ENCODE measurements around the gene CCDC33.

Gene CCDC33

DNA sequence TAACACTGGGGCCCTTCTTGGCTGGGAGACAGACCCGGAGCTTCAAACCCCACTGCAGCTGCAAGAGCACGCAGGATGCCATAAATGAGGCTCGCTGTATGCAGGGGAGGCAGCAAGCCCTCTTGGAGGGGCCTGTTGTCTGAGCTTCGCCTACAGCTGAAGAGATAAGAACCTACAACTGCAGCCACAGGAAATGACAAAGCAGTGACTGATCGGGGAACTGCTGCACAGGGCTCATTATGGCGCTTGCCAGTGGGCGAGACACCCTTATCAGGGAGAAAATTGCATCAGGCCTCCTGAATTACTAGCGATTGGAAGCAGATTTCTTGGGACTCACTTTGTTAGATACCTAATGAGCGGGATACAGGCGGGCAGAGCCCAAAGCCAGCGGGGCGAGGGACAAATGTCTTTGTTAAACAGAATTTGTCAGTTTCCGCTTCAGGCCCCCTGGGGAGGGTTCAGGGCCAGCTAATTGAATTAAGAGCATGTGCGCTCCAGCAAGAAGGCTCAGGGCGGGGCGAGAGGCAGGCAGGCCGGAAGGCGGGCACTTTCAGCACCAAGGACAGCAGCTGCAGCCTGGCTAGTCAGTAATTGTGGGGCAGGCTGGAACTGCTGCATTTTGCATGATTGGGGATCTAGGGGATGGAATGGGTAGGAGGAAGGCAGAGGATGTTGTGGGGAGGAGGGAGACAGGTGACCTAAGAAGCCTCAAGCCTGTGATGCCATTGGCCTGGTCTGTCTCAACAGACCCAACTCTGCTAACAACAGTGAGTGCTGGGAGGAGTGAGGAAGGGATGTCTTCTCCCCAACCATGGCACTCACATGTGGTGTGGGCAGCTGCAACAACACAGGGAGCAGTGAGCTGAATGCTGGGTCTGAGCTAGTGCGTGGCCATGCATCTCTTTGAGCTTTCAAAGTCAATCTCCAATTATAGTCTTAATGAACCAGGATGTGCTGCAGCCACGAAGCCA, 55.3 kb downstream of the CCDC33 start:
- peak; percentile 4 to 12 for DNase-seq

DNA sequence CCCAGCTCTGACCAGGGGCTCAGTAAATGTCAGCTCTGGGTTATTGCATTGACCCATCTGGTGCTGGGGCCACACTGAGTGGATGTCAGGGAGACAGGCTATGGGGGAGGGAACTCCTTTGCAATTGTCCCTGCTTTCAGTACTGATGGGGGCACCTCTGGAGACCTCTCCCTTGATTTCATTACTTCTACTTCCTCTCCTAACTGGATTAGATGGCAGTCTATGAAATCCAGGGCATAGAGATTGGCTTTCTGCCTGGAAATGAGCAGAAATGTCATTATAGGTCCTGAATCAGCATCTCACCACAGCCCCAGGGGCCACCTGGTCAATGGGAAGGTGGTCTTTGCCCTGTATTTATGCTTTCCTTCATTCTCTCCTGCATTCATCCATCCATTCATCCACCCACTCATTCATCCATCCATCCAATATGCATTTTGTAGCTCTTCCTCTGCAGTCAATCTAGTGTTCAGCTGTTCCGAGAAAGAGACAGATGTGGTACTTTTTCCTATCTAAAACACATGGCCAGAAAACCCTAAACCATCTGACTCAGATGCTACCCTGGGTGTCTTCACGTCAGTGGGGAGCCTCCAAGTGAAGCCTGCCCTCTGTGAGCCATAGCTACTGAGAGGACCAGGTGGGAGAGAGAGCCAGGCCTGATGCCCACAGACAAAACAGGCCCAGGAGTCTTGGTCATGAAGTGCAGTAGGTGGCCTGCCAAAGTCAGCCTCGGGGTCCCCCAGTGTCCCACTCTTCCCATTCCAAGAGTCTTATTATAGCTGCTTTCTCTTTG, 57.1 kb downstream of the CCDC33 start:
- DNase-seq, result no peak

DNA sequence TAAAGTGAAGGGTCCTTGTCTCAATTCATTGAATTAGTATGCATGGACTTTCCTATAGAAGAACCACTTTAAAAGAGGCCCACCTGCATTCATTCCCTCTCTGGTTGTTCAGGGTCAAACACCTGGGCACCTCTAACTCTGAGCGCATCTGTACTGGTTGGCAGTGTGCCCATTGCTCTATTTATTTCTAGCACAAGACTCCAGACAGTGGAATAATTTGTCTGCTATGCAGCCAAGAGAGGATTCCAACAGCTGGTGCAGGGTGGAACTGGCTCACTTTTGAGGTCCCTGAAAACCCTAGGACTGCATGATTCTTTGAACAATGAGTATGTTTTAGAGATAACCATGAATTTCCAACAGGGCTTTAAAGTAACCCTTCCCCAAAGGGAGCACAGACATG, 57.9 kb downstream of the CCDC33 start:
- no peak for DNase-seq

DNA sequence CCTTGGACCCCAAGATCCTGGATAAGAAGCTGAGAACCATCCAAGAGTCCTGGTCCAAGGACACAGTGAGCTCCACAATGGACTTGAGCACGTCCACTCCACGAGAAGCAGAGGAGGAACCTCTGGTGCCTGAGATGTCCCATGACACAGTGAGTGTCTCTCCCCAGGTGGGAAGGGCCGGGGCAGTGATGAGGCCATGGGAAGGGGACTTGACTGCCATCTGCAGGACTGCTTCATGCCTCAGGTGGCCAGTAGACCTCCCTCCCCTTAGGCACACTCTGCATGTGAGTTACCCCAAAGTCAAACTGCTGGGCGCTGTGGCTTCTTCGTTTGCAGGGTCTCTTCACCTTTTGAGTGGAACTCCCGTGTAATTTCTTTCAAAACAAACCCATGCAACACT, 59.7 kb downstream of the CCDC33 start:
- DNase-seq, result no peak

DNA sequence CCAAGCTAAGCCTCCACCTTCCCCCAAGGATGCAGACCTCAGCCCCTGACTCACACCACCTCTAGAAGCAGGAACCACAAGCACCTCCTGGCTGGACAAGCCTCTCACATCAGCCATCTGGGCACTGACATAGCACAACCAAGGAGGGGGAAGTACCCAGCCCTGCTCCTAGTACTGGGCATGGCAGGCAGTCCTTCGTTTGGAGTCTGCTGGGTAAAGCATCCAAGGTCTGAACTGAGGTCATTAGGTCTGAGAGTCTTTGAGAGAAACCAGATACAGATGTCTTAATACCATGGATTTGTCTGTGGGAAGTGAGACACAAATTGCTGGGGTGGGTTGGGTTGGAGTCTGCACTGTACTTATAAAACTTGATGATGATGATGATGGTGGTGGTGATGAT, 61.8 kb downstream of the CCDC33 start:
- DNase-seq, result no peak

DNA sequence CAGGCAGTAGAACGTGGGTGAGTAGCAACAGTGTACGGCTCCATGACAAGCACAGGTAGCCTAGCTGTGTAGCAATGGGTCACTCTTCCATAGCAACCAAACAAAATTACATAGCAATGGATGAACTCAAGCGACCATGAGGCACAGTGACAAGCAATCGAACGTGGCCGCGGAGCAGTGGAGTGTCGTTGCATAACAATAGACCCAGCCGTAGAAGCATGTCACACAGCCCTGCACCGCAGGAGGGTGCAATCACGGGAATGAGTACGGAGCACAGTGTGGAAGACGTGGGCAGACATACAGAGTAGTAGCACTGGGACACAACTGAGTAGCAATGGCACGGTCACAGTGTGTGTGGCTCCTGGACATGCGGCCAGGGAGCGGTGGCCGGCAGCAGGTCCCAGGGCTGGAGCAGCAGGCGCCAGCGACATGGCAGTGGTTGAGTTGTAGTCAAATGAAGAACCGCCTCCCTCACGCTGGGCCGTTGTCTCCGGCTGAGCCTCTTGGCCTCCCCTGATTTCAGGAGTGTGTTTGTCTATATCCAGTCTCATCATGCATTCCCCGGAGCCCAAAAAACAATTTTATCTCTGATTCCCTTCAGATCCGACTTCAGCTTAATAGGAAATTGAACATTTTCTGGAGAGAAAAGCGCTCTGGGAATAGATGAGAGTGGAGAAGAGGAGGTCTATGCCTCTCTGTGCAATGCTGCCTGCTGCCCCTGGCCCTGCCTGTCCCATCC, 64.1 kb downstream of the CCDC33 start:
- DNase-seq, result no peak

DNA sequence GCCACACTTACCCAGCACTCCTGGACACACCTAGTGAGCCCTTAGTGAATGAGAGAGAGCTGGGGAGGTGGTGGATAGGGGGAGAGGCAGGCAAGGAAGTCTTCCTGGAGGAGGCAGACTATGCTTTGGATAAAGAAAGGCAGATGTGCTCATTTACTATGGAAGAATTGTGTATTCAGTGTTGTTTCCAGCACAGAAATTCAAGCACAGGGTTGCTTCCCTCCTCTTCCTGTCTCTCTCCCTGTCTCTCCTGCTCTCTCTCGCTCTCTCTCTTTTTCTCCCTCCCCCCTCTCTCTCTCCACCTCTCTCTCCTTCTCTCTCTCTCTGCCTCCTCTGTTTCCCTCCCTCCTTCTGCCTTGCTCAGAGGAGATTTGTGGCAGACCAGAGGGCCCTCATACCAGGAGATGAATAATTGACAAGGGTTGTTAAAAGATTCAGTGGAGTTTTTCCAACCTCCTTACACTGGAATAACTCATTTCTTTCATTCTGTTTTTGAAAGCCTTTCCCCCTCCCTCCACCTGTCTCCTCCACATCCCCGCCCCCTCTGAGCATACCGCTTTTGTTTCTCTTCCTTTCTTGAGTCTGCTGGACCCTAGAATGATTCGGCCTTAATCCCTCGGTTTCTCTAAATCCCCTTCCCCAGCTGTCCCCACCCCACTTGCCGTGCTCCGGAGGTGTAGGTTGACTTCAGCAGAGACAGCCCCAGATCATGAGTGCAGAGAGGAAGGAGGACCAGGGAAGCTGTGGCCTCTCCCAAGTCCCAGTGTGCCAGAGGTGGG, 65.6 kb downstream of the CCDC33 start:
- DNase-seq, result no peak

DNA sequence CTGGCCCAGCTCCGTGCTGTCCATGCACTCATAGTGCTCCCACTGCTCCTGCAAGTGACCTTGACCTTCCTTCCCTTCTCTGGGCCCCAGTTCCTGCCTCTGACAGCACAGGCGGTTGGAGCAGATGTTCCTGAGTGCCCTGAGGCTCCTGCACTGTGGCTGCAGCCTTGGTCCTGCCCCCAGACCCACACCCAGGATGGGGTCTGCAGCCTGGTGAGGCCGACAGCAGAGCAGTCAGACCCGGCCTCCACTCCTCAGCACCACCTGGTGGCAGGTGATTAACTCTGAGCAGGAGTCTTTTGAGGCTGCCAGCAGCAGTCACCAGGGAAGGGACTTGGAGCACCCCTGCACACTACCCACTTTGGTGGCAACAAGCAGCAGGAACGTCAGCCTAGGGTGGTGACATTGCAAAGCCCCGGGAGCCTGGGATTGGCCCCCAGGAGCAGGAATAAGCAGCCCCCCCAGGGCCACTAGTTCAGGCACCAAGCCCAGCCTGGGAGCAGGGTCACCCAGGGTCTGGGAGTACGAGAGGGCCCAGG, 66.8 kb downstream of the CCDC33 start:
- no peak for DNase-seq

DNA sequence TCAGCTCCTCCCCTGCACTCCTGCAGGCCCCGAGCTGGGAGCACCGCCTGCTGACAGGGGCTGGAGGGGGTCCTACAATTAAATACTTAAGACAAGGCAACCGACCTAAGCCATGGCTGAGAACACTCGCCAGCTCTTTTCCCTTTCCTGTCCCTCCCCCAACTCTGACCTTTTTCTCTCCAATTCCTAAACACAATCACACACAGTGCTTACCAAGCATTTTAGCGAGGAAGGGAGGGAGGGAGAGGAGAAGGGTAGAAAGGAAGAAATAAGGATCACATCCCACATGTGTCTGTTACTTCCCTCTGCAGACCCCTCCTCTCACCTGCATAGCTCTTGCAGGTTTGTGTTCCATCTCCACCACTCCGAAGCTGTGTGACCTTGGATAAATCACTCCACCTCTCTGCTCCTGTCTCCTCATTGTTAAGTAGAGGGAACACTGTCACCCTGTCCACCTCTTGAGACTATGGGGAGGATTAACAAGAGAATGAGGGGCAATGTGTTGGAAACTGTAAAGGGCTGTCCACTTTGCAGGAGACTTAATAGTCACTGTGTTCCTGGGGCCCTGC, 67.7 kb downstream of the CCDC33 start:
- DNase-seq, result no peak

DNA sequence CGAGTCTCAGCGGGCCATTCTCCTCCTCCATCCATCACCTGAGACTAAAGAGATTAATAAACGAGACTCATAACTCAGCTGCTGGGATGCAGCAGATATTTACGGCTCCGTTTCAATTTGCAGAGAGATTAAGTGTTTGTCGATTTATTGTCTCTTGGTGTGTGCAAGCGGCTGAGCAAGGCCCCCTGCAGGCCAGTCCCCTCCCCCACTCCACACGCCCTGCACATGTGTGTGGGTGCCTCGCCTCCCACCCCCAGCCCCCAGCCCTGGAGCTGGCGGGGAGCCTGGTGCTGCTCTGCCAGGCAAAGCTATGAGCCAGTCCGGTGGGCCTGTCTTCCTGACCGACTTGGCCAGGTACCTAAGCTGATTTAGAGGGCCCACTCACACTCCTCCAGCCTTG, 68.3 kb downstream of the CCDC33 start:
- no peak for DNase-seq

DNA sequence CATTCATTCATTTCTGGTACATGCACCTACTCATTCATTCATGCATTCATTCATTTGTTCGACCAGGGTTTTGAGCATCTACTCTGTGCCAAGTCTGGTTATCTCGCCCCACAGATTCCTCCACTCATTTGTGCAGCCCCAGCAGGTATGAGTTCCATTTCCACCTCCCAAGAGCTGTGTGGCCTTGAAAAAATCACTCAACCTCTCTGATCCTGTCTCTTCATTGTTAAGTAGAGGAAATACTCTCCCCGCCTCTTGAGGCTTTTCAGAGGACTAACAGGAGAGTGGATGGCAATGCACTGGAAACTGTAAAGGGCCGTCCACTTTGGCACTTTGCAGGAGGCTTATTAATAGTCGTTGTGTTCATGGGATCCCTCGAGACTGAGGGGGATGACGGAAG, 69.6 kb downstream of the CCDC33 start:
- DNase-seq, result no peak

DNA sequence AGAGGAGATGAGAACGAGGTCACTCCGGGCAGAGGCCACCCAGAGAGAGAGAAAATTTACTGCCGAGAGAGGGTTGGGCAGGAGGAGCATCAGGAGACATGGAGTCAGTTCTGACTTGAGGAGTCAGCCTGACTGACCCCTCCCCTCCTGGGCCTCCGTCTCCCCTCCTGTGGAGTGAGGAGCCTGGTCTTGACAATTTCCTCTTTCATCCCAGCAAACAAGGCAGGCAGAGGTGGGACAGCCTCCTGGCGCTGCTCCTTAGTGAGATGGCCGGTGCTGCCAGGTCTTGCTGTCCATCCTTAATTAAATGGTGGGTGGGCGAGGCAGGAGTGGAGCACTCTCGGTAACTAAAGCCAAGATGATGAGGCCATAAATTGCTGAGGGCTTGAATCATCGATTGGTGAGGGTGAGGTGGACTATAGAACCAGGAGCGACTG, 70.7 kb downstream of the CCDC33 start:
- no peak for DNase-seq

DNA sequence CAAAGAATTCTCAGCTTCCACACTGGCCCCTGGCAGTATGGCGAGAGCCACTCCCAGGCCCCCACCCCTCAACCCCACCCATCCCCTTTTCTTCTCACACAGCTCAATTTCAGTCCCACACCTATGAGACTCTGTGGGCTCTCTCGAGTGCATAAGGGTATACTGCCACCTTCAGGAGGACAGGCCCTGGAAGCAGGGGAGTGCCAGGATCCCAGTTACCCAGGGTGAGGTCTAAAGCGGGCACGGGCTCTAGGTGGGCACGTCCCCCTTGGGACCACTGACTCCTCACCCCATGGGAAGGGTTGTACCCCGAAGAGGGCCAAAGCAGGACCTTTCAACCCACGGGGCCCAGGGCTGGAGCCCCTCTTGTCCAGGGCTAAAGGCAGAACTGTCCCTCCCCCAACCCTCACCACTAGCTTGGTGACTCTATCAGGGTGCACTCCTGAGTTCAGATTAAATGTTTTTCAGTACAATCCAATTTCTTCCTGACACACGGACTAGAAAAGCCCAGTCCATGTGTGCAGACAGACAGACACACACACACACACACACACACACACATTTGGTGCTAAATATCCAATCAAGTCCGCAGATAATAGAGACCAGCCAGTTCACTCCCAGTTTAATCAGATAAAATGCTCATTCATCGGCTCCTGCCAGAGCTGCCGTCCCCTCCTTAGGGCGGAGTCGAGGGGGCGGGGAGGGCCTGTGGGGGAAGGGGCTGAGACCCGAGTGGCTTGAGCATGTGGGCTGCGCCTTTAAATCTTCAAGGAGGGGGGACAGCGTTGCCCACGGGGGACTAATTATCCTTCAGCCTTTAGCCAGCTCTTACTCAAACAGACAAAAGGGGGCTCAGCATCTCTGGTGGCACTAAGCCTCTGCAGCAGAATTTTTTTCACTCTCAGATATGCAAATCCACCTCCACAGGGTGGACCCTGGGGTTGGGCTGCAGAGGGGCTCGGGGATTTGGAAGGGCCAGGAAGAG, 72.0 kb downstream of the CCDC33 start:
- DNase-seq, result no peak

DNA sequence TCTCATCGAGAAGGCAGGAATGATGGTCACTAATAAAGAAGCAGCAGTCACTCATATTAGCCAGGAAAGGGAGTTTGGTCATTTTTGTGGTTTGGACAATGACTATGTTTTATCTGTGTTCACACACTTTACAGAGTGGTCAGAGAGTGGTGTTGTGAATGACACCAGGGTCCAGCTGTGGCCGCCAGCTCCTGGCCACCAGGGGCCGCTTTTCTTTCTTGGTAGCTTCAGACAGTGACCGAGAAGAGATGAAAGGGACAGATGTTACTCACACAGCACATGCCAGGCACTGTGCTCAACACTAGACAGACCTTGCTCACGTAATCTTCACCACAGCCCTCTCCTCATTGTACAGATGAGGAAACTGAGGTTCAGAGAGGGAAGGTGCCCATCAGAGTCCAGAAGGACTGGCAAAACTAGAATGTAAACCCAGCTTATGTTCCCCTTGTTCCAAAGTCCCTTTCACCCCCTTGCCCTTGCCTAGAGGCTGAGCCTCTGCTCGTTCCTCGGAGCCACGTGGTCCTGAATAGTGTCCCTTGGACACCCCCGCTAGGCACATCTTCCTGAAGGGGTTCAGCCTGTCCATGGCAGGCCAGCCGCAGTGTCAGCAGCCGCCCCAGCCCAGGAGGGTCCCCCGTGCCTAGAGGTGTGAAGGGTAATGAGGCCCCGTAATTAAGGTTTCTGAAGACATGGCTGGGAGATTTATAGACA, 75.8 kb downstream of the CCDC33 start:
- no peak for DNase-seq

DNA sequence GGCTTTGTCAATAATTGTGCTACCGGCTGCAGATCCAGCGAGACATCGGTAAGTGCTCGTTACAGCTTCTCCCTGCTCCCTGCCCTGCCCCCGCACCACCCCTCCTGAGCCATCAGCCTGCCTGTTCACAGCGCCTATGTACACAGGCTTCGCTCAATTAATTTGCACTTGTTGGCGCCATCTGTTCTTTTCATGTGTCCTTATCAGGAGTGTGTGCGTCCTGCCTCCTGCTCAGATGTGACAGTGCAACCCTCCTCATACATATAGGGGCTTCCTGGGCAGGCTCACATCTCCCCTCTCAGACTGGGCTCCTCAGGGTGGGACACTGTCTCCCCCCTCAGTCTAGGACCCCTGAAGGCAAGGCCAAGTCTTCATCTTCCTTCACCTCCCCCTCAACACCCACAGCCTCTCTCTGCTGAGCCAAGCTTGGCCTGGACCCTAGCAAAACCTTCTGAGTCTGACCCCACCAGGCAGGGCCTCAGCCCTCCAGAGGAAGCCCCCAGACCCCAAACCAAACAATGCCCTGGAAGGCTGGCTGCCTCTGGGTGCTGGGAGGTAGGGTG, 76.4 kb downstream of the CCDC33 start:
- DNase-seq, result no peak

DNA sequence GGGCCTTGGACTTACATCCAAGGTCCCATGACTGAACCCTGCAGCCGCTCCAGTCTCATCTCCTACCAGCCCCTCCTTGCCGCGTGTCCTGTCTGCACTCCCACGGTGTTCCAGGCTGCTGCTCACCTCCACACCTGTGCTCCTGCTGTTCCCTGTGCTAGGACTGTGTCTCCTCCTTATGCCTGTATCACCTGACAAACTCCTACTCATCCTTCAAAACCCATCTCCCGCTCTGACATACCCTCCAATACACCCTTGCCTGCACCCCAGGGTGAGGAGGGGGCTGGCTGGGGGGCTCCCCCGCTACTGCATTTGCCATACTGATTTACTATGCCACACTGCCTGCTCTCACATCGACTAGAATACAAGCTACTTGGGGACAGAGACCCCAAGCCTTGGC, 77.8 kb downstream of the CCDC33 start:
- DNase-seq, result no peak

DNA sequence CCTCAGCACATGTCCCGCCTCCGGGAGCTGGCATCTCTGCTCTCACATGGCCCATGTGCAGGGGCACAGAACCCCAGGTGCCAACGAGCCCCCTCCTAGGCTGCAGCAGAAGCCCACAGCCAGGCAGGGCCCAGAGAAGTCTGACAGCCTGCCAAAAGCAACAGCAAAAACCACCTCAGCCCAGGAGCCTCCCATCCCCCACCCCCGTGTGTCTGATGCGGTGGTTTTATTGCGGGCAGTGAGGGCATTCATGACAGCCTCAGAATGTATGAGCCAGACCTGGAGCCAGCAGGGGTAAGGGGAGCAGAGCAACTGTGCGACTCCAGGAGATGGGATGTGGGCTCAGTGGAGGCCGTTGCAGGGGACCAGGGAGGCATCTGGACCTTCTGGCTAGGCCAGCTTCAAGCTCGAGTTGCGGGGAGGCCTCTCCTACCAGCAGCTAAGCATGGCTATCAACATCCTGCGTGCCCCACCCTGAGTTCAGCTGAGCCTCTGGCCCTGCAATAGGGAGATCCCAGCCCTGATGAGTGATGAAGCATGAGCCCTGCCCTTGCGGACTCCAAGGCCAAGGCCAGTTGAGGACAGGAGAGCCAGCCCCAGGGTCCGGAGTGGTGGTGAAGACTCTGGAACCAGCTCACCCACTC, 78.8 kb downstream of the CCDC33 start:
- DNase-seq, result no peak

DNA sequence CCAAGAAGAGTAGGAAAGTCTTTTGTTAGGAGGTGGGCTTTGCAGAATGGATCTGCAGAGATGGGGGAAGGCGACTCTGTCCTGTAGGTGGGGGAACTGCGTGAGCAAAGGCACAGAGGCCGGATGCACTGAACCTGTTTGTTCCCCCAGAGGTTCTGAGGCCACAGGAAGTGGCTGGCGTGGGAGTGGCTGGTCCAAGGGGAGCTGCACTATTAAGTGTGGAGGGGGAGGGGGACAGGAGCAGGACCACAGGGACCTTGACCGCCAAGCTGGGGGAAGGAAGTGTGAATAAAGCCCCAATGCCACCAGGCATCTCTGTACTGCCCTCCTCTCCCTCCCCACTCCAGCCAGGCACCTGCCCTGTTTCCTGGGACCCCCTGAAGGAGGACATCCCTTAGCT, 79.5 kb downstream of the CCDC33 start:
- DNase-seq, result no peak

DNA sequence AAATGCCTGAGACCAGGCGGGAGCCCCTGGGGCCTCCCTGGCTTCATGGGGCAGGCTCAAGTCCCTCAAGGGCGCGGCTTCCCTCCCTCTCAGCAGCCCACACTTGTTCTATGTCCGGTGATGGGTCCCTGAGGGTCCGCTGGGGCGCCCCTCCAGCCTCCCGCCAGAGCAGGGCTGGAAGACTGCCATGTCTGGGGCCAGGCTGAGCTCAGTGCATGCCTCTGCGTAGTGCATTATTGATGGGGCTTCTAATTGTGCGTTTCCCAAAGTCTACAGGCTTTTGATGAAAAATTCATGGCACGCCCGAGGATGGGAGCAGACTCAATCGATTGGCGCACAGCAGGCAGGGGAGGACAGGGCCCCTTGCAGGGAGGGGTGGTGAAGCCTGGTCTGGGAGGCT, 80.0 kb downstream of the CCDC33 start:
- no peak for DNase-seq
